Measurements from ENCODE around the gene PHF13. TPM values are rescaled to one million over a fixed set of nuclear protein-coding genes. Genes with fewer than 3 reads are reported as not detected.

The PHF13 gene
- polyA plus RNA-seq, 3 donors from 2014 or later, result 1.2 to 5.7 (median 2.9) TPM

- DNase-seq, result no peak
- Mint-ChIP-seq H3K27me3 (ENCODE audit: low read depth in 3 of 3) (peaks cover 4 to 8% (median 6%) of the 10 kb centered on the region in 3 donors), H3K9me3 (no peaks in the 10 kb centered on the region), H3K4me1 (peaks cover 37 to 46% of the 10 kb centered on the region in 2 donors), H3K36me3 (no peaks in the 10 kb centered on the region), H3K4me3 (peak overlapping the region; percentile 94 to 97 (median 97)), H3K27ac (peak overlapping the region; percentile 89 to 98 (median 95))
These were observed 32.7 kb upstream of the PHF13 start for GRCh38 chr1:6580593-6581409.

- Mint-ChIP-seq H3K4me1 (peaks cover 37 to 46% of the 10 kb centered on the region in 2 donors), H3K4me3 (peak overlapping the region; percentile 51 to 97 (median 63)), H3K27ac (peak overlapping the region; percentile 64 to 95 (median 81)), H3K27me3 (ENCODE audit: low read depth in 3 of 3) (peaks cover 4 to 8% (median 6%) of the 10 kb centered on the region in 3 donors), H3K9me3 (no peaks in the 10 kb centered on the region), H3K36me3 (no peaks in the 10 kb centered on the region)
- no peak for DNase-seq
These were observed 31.8 kb upstream of the PHF13 start for GRCh38 chr1:6581561-6582305.

GRCh38 chr1:6582370-6582769 lies 31.2 kb upstream of the PHF13 start:
- peaks cover 4 to 8% (median 6%) of the 10 kb centered on the region in 3 donors for H3K27me3 Mint-ChIP-seq (ENCODE audit: low read depth in 3 of 3)
- H3K36me3 Mint-ChIP-seq, result no peaks in the 10 kb centered on the region
- DNase-seq, result no peak
- peak overlapping the region in 4 of 5 donors; percentile 21 to 51 (median 44) for H3K4me3 Mint-ChIP-seq
- peak overlapping the region; percentile 61 to 84 (median 66) for H3K27ac Mint-ChIP-seq
- H3K9me3 Mint-ChIP-seq, result no peaks in the 10 kb centered on the region
- H3K4me1 Mint-ChIP-seq, result peaks cover 37 to 46% of the 10 kb centered on the region in 2 donors

GRCh38 chr1:6584126-6585080 lies 29.1 kb upstream of the PHF13 start:
- no peak for DNase-seq
- Mint-ChIP-seq H3K27me3 (ENCODE audit: low read depth in 3 of 3) (peaks cover 4 to 10% (median 6%) of the 10 kb centered on the region in 3 donors), H3K4me3 (no peak overlapping the region), H3K27ac (peak overlapping the region in 2 of 6 donors; percentile 35 to 42), H3K4me1 (peaks cover 33 to 41% of the 10 kb centered on the region in 2 donors), H3K36me3 (no peaks in the 10 kb centered on the region), H3K9me3 (no peaks in the 10 kb centered on the region)

- Mint-ChIP-seq H3K27me3 (ENCODE audit: low read depth in 3 of 3) (peaks cover 0 to 5% (median 4%) of the 10 kb centered on the region in 3 donors), H3K9me3 (no peaks in the 10 kb centered on the region), H3K27ac (peak overlapping the region in 1 of 6 donors; percentile 42), H3K4me3 (no peak overlapping the region), H3K36me3 (no peaks in the 10 kb centered on the region), H3K4me1 (peaks cover 28 to 36% of the 10 kb centered on the region in 2 donors)
- DNase-seq, result no peak
These were observed 28.3 kb upstream of the PHF13 start for GRCh38 chr1:6585081-6585722.

DNA sequence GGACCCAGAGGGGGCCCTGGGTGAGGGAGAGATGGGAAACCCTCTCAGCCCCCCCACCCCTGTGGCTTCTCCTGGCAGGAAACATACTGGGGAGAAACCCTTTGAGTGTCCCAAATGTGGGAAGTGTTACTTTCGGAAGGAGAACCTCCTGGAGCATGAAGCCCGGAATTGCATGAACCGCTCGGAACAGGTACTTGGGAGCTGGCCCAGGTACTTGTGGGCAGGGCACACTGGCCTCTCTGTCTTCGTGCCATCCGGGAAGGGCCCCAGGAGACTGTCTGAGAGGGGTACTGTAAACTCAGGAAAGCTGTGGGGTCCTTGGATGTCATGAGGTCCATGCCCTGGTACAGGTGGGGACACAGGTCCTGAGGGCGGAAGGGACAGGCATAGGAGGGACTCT lies 27.7 kb upstream of the PHF13 start:
- peaks cover 26 to 36% of the 10 kb centered on the region in 2 donors for H3K4me1 Mint-ChIP-seq
- H3K36me3 Mint-ChIP-seq, result no peaks in the 10 kb centered on the region
- H3K27me3 Mint-ChIP-seq (ENCODE audit: low read depth in 3 of 3), result peaks cover 0 to 5% (median 4%) of the 10 kb centered on the region in 3 donors
- no peak for DNase-seq
- no peak overlapping the region for H3K27ac Mint-ChIP-seq
- no peak overlapping the region for H3K4me3 Mint-ChIP-seq
- no peaks in the 10 kb centered on the region for H3K9me3 Mint-ChIP-seq

- no peak for DNase-seq
- no peak overlapping the region for H3K4me3 Mint-ChIP-seq
- no peak overlapping the region for H3K27ac Mint-ChIP-seq
- peaks cover 26 to 36% of the 10 kb centered on the region in 2 donors for H3K4me1 Mint-ChIP-seq
- peaks cover 0 to 5% (median 4%) of the 10 kb centered on the region in 3 donors for H3K27me3 Mint-ChIP-seq (ENCODE audit: low read depth in 3 of 3)
- H3K36me3 Mint-ChIP-seq, result no peaks in the 10 kb centered on the region
- no peaks in the 10 kb centered on the region for H3K9me3 Mint-ChIP-seq
These were observed 27.1 kb upstream of the PHF13 start for GRCh38 chr1:6586404-6586816.

DNA sequence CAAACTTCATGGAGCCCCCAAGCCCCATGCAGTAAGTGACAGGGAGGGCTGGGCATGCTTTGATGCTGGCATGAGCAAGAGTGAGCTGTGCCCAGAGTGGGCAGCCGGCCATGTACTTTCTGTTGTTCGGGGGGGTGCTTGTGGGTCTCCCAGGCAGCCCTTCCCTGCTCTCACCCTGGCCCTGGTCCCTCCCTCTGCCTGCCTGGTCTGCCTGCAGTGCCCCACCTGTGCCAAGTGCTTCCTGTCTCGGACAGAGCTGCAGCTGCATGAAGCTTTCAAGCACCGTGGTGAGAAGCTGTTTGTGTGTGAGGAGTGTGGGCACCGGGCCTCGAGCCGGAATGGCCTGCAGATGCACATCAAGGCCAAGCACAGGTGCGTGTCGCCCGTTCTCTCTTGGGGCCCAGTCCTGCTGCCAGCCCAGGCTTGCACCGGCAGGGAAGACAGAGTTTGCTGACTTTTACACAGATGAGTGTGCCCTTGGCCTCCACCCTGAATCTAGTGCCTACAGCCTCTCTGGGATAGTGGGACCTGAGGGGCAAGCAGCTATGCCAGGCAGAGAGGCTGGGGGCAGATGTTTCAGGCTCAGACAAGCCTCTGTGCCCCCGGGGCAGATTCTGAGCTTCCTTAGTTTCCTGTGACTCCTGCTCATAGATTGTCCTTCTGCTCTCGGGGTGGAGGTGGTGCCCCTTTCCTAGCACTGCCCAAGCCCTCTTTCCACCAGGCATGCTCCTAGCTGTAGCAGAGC lies 26.1 kb upstream of the PHF13 start:
- Mint-ChIP-seq H3K27me3 (ENCODE audit: low read depth in 3 of 3) (peaks cover 0 to 5% (median 2%) of the 10 kb centered on the region in 3 donors), H3K4me1 (peaks cover 29 to 36% of the 10 kb centered on the region in 2 donors), H3K9me3 (no peaks in the 10 kb centered on the region), H3K36me3 (no peaks in the 10 kb centered on the region), H3K4me3 (no peak overlapping the region), H3K27ac (peak overlapping the region in 1 of 6 donors; percentile 17)
- no peak for DNase-seq

DNA sequence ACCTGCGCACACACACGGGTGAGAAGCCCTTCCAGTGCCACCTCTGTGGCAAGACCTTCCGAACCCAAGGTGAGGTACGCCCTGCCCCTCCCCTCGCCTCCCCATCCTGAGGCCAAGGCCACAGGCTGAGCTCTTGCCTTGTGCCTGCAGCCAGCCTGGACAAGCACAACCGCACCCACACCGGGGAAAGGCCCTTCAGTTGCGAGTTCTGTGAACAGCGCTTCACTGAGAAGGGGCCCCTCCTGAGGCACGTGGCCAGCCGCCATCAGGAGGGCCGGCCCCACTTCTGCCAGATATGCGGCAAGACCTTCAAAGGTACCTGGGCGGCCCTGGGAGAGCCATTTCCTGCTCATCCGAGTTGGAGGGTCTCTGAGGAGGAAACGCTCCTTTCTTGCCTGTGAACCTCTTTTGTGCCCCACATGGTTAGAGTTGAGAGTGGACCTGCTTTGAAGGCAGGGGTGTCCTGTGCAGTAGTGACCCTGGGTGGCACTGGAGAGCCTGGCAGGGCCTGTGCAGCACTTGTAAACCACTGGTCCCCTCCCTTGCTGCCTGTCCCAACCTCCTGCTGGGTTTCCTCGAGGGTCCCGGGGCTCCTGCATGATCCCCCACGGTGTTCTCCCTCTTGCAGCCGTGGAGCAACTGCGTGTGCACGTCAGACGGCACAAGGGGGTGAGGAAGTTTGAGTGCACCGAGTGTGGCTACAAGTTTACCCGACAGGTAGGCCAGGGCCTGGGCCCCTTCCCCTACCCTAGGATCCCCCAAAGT lies 25.2 kb upstream of the PHF13 start:
- H3K27me3 Mint-ChIP-seq (ENCODE audit: low read depth in 3 of 3), result peaks cover 0 to 5% (median 2%) of the 10 kb centered on the region in 3 donors
- no peaks in the 10 kb centered on the region for H3K9me3 Mint-ChIP-seq
- no peak overlapping the region for H3K4me3 Mint-ChIP-seq
- peak overlapping the region in 1 of 6 donors; percentile 17 for H3K27ac Mint-ChIP-seq
- no peak for DNase-seq
- peaks cover 29 to 39% of the 10 kb centered on the region in 2 donors for H3K4me1 Mint-ChIP-seq
- no peaks in the 10 kb centered on the region for H3K36me3 Mint-ChIP-seq

- Mint-ChIP-seq H3K36me3 (peaks cover 0 to 3% (median 0%) of the 10 kb centered on the region in 3 donors), H3K4me1 (peaks cover 31 to 43% of the 10 kb centered on the region in 2 donors), H3K27ac (peak overlapping the region in 1 of 6 donors; percentile 2), H3K4me3 (no peak overlapping the region), H3K27me3 (ENCODE audit: low read depth in 3 of 3) (peaks cover 0 to 5% (median 2%) of the 10 kb centered on the region in 3 donors), H3K9me3 (no peaks in the 10 kb centered on the region)
- no peak for DNase-seq
These were observed 24.5 kb upstream of the PHF13 start for GRCh38 chr1:6588893-6589520.

- peaks cover 0 to 9% (median 0%) of the 10 kb centered on the region in 3 donors for H3K36me3 Mint-ChIP-seq
- H3K27me3 Mint-ChIP-seq (ENCODE audit: low read depth in 3 of 3), result peaks cover 0 to 3% (median 3%) of the 10 kb centered on the region in 3 donors
- H3K27ac Mint-ChIP-seq, result no peak overlapping the region
- H3K4me3 Mint-ChIP-seq, result no peak overlapping the region
- no peak for DNase-seq
- H3K9me3 Mint-ChIP-seq, result no peaks in the 10 kb centered on the region
- peaks cover 27 to 41% of the 10 kb centered on the region in 2 donors for H3K4me1 Mint-ChIP-seq
These were observed 23.5 kb upstream of the PHF13 start for GRCh38 chr1:6590046-6590445.
